Measurements from ENCODE around the gene HSBP1. TPM values are rescaled to one million over a fixed set of nuclear protein-coding genes. Genes with fewer than 3 reads are reported as not detected.

HSBP1 gene
- total and polyA plus RNA-seq, 2 of the 8 experiments (the other 6 are each of a cell fraction or from before 2014, with no cell fraction given), result 78.4 to 219 TPM

DNA sequence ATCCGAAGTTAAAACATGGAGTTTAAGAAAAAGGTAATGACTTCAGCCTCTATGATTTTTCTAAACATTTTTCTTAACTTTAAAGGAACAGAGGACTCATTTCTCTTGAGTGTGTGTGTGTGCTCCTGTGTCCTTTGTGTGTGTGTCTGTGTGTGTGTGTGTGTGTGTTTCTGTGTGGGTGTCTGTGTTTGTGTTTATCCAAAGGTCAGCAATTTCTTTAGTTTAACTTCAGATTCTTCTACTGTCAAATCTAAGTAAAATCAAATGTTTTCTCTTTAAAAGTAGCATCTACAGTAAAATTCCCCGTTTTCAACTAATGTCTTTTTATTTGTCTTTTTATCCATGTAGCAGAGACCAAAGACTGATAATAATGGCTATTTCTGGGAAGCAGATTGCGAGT, 31.8 kb downstream of the HSBP1 start:
- no peak overlapping the region for H3K14ac ChIP-seq (ENCODE audit: insufficient read length)
- H3K79me2 ChIP-seq (ENCODE audit: control insufficient read depth in 1 of 2, insufficient read depth in 2 of 2, low read length in 2 of 2), result no peaks in the 10 kb centered on the region
- CTCF ChIA-PET (ENCODE audit: partially characterized antibody), result interaction anchor here (0.7 to 0.8 kb wide), 3 partner anchors 11 to 92 kb away, joined by 3 read pairs; no protein-coding TSS in a partner anchor
- TF ChIP-seq RFX5 (IDR thresholded peaks at IDR 0.05; ENCODE audit: borderline replicate concordance, low read depth, low read length) (no peak), CBX5 (IDR thresholded peaks at IDR 0.05; ENCODE audit: low read depth, low read length) (no peak), SUZ12 (IDR thresholded peaks at IDR 0.05; ENCODE audit: low read length) (no peak), TAF1 (IDR thresholded peaks at IDR 0.05; ENCODE audit: low read depth, low read length) (no peak), MAFK (IDR thresholded peaks at IDR 0.05; ENCODE audit: low read depth, low read length) (no peak), CTBP2 (IDR thresholded peaks at IDR 0.05; ENCODE audit: borderline replicate concordance, insufficient read depth, insufficient read length, low read length) (no peak)
- TF ChIP-seq, protein P1, sequence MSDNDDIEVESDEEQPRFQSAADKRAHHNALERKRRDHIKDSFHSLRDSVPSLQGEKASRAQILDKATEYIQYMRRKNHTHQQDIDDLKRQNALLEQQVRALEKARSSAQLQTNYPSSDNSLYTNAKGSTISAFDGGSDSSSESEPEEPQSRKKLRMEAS (IDR thresholded peaks at IDR 0.05), result no peak
- no peak for FAIRE-seq
- POLR2A ChIA-PET (ENCODE audit: partially characterized antibody), result interaction anchor here (0.7 to 5.9 kb wide), 9 partner anchors 7 to 431 kb away, joined by 3 to 54 read pairs (median 3); partner anchors contain the start of gene HSBP1
- H3K27ac ChIP-seq (ENCODE audit: low read depth, low read length), result peak overlapping the region; percentile 89; the same call in 1 of the 2 replicates
- peak overlapping the region in 1 of 4 experiments; percentile 44; a peak in 1 of 8 replicates for H3K4me3 ChIP-seq (ENCODE audit: extremely low read depth in 1 of 4, insufficient read depth in 2 of 4, low read depth in 3 of 4, low read length in 4 of 4)
- no peaks in the 10 kb centered on the region for H3K36me3 ChIP-seq (ENCODE audit: control insufficient read depth in 2 of 4, insufficient read depth in 4 of 4, low read length in 3 of 4)
- H2BK120ac ChIP-seq (replicated peaks; ENCODE audit: low read depth, low read length), result peak overlapping the region; percentile 75
- H3K23ac ChIP-seq (ENCODE audit: insufficient read length), result no peak overlapping the region
- peak overlapping the region; percentile 87 for H4K5ac ChIP-seq (ENCODE audit: insufficient read length, low read depth, low read length)
- H3K4me1 ChIP-seq (replicated peaks in 1 of 4; ENCODE audit: control insufficient read depth in 3 of 4, insufficient read depth in 4 of 4, low read length in 3 of 4), result peaks cover 15 to 42% (median 26%) of the 10 kb centered on the region in 4 experiments
- no peak overlapping the region for H3K9ac ChIP-seq (replicated peaks in 1 of 4; ENCODE audit: extremely low read depth in 1 of 4, low read depth in 3 of 4, low read length in 3 of 4)
- 53% methylated on average over 3 of the region's 3 CpGs; no CpG with 5 or more reads in 1 of the 2 experiments for WGBS, 2 experiments (ENCODE audit: extremely low coverage in 1 of 2, insufficient coverage in 1 of 2, insufficient read length in 1 of 2, insufficient replicate concordance in 2 of 2, low coverage in 1 of 2, low lambda C conversion rate in 2 of 2, missing lambda C conversion rate in 1 of 2)
- no peak overlapping the region for H2BK12ac ChIP-seq (ENCODE audit: low read depth, low read length)
- H3K23me2 ChIP-seq (ENCODE audit: low read depth, low read length), result no peaks in the 10 kb centered on the region
- H3K79me1 ChIP-seq (ENCODE audit: low read depth, low read length), result no peaks in the 10 kb centered on the region
- peak overlapping the region; percentile 56 for H3K56ac ChIP-seq (replicated peaks; ENCODE audit: insufficient read length, low read depth, low read length)
- H2BK5ac ChIP-seq (ENCODE audit: low read depth, low read length), result peak overlapping the region; percentile 98
- peak overlapping the region; percentile 78; the same call in 1 of the 2 replicates for H3K18ac ChIP-seq (ENCODE audit: extremely low read depth, low read length)
- H2BK20ac ChIP-seq (ENCODE audit: low read length), result 0 out of 2 replicates have a peak overlapping the region, but pooled peaks have one; percentile 97
- no peak for DNase-seq (ENCODE audit: low read depth in 1 of 2, low spot score in 2 of 2)
- H3K9me3 ChIP-seq (ENCODE audit: insufficient read depth in 2 of 2, low read depth in 1 of 2, low read length in 1 of 2), result no peaks in the 10 kb centered on the region; a peak in 1 of 4 replicates
- peak overlapping the region; percentile 15 to 42; a peak in 2 of 4 replicates for H3K4me2 ChIP-seq (ENCODE audit: insufficient read depth in 1 of 2, low read depth in 2 of 2, low read length in 2 of 2)
- no peaks in the 10 kb centered on the region for H3K27me3 ChIP-seq (replicated peaks in 1 of 4; ENCODE audit: control insufficient read depth in 3 of 4, extremely low read depth in 1 of 4, insufficient read depth in 3 of 4, low read length in 3 of 4)
- H4K20me1 ChIP-seq (replicated peaks in 1 of 2; ENCODE audit: control insufficient read depth in 1 of 2, insufficient read depth in 2 of 2, low read length in 2 of 2), result no peaks in the 10 kb centered on the region
- H4K8ac ChIP-seq (ENCODE audit: extremely low read depth, insufficient read depth, low read length), result no peak overlapping the region
- peak overlapping the region; percentile 93 for H4K91ac ChIP-seq (replicated peaks; ENCODE audit: insufficient read length, low read length)
- no peak overlapping the region; the same call in 1 of the 2 replicates for H2AK5ac ChIP-seq (ENCODE audit: low read depth, low read length)
- H2BK15ac ChIP-seq (ENCODE audit: low read length), result no peak overlapping the region
- H2AFZ ChIP-seq (ENCODE audit: low read length), result no peak overlapping the region
- H3K4ac ChIP-seq (replicated peaks; ENCODE audit: insufficient read length, low read depth, low read length), result no peak overlapping the region

All from H1 (cell line).